ENCODE data around the gene CNST.

Gene CNST

GRCh38 chr1:246566128-246566812 is at the start of gene CNST, which contains the start of gene TFB2M:
Gene CNST, plus strand, starts transcription at chr1:246566456. Its CDS starts 25,107 bp downstream, at chr1:246591563.
Gene TFB2M, minus strand, starts transcription at chr1:246566261. Its CDS starts 123 bp downstream, at chr1:246566138.
- peak; percentile 98 for DNase-seq (ENCODE audit: low spot score)

DNA sequence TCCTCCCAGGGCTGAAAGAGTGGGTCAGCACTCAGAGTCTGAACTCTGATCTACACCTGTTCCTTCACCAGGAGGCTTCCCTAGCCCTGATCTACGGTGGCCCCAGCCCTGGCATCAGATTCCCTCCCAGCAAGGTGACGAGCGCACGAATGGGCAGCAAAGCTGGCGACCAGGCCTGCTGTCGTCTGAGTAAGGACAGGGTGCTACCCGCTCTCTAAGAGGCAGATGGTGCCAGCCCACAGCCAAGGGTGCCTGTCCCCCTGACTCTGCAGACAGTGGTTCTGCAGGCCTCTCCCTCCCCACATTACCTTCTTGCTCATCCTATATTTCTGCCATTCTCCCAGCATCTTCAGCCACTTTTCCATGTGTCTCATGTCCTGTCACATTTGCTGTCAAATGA is 48.9 kb upstream of the CNST start:
- DNase-seq (ENCODE audit: low spot score) = no peak

DNA sequence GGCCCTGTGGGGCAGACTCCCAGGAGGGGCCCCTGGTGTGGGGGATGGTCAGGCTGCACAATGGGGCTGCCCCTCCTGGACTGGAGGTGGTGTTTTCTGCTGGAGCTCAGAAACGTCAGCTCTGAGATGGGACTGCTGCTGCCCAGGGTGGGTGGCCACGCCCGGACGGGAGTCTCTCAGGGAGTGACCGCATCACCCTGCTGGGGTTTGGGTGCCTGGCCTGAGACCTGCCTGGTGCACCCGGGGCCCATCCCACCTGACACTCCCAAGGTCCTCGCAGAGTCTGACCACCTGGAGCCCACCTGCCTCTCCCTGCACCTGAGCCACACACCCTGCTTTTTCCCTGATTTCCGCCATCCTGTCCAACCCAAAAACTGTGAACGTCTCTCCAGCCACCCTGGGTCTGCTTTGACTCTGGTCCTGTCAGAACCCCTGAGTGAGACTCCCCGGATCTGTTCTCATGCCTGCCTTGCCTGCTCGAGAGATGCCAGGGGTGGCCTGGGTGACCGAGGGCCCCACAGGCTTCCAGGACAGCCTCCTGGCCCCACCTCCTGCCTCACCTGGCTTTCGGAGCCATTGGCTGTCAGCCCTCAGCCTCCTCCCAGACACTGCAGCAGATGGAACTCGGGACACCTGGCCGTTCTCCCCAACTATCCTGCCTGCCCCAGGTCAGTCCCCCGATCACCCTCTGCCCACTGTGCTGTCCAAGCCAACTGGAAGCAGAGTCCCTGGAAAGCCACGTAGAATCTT is 47.6 kb upstream of the CNST start:
- DNase-seq (ENCODE audit: low spot score) = no peak

- DNase-seq (ENCODE audit: low spot score) = no peak
Observed at GRCh38 chr1:246519514-246519913, 46.7 kb upstream of the CNST start.

- no peak for DNase-seq (ENCODE audit: low spot score)
Observed at GRCh38 chr1:246526380-246526779, 39.9 kb upstream of the CNST start.

DNA sequence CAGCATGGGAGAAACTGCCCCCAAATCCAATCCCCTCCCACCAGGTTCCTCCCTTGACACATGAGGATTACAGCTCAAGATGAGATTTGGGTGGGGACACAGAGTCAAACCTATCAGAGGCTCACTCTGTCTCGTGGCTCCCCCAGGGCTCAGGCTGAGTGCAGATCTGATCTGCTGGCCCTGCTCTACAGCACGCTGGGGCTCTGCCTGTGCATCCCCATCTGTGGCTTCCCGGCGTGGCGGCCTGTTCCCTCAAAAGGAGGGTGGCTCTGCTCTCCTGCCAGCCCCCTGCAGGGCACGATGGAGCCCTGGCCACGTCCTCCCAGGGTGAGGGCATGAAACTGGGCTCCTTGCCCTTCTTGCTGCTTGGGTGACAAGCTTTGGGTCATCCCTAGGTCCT is 39.3 kb upstream of the CNST start:
- no peak for DNase-seq (ENCODE audit: low spot score)

DNA sequence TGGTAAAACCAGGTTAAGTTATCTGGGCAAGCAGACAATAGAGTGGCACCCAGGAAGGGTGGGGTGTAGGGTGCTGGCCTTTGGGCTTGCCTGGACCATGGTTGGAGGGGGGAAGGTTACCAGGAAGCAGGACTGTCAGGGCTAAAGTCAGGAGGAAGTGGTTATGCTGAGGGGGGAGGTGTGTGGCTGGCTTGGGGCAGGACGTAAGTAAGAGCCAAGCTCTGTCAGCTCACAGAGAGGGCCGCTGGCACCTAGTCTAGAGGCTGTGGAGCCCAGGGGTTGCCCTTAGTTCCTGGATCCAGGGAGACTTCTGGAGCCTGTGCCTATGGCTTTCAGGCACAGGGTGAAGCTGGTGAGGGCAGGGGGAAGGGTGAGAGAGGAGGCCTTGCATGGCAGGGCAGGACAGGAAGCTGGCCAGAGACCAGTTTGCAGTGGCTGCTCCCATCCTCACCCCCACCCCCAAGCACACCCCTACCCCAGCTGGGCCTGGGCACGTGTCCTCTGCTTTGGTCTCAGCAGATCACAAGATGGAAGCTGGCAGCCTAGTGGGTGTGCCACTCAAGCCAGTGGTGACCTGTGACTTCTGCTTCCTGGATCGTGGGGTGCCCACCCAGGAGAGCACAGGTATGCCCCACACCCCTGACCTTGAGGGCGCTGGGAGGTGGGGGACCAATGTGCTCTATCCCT is 38.7 kb upstream of the CNST start:
- no peak for DNase-seq (ENCODE audit: low spot score)

- DNase-seq (ENCODE audit: low spot score) = no peak
Observed at GRCh38 chr1:246528933-246529731, 37.1 kb upstream of the CNST start.

DNA sequence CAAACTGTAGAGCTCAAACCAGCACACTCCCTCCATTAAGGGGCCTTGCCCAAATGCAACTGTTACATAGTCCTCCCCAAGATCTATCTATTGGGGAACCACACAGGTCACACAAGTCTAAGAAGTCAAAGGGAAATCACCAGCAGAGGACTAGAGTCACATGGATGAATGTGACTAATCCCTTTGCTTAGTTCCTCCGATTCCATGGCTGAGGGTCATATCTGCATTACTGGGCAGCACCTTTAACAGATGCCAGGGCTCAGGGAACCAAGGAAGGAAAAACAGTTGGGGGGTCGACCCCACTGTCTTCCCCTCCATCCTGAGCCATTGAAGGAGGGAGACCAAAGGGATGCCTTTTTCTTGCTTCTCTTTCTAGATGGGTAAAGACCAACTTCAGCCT is 35.8 kb upstream of the CNST start:
- DNase-seq (ENCODE audit: low spot score) = no peak

DNA sequence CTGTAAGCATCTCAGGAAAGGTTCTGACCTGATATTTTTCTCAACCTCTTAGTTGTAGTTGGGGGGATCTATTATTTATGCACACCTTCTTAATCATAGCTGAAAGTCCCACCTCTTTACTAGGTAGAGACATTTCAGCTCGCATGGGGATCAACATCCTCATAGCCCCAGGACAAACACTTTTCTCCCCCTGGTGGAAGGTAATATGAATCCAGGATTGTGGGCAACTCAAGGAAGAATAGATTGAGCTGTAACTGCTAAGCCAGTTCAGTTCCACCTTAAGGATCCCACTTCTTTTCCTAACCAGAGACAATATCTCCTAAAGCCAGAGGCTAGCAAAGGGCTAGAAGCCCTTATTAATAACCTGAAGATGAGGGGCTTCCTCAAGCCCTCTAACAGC is 33.7 kb upstream of the CNST start:
- DNase-seq (ENCODE audit: low spot score) = no peak

- DNase-seq (ENCODE audit: low spot score) = no peak
Observed at GRCh38 chr1:246533371-246533905, 32.8 kb upstream of the CNST start.

DNA sequence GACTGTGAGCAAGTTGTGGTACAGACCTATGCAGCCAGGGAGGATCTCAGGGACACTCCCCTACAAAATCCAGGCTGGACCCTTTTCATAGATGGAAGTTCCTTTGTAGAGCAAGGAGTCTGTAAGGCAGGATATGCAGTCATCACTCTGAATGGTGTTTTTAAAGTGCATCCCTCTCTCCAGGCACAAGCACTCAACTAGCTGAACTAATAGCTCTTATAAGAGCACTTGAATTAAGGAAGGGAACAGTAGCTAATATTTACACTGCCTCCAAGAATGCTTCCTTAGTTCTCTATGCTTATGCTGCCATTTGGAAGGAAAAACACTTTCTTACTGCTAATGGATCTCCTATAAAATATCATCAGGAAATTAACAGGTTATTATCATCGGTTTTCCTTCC is 32.1 kb upstream of the CNST start:
- no peak for DNase-seq (ENCODE audit: low spot score)

DNA sequence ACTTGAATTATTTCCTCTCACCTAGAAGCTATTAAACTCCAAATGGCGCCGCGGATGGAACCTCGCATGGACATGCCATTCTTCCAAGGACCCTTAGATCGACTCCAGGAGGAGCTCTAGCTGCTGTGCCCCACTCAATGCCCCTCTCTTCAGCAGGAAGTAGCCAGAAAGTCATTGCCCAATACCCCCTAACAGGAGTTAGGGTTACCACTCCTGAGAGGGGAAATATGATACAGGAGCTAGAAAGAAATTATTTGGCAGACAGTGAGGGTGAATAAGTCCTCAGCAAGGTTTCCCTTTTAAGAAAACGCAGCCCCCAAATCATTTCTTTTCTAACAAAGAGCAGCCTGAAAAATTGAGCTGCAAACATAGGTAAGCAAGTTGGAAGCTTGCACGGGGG is 28.8 kb upstream of the CNST start:
- DNase-seq (ENCODE audit: low spot score) = no peak

- DNase-seq (ENCODE audit: low spot score) = no peak
Observed at GRCh38 chr1:246537887-246538286, 28.4 kb upstream of the CNST start.

DNA sequence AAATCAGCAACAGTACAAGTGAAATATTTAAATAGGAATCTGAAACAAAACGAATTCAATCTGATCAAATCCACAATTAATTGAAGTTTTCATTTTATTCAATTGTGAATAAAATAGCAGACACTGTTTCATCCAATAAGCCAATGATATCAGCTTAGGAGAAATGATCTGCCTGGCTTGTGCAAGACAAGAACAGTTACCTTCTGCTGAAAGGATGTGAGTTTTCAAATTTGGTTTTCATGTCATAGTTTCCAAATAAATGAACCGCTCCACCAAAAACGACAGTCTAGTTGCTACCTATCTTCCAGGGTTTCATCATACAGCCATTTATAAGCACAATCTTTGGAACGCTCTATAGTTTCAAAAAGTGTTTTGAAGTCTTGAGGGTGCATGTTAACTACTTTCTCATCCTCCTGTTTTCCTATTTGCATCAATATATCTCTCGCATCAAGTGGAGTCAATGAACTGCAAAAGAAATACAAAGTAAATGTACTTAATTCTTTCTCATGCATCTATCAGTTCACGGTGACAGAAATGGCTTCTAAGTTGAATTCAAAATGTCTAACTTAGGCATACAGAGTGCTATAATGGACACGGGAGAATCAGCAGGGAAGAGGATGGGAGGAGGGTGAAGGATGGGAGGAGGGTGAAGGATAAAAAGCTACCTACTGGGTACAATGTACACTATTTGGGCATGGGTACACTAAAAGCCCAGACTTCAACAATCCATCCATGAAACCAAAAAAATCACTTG is 25.3 kb upstream of the CNST start:
- DNase-seq (ENCODE audit: low spot score) = no peak

DNA sequence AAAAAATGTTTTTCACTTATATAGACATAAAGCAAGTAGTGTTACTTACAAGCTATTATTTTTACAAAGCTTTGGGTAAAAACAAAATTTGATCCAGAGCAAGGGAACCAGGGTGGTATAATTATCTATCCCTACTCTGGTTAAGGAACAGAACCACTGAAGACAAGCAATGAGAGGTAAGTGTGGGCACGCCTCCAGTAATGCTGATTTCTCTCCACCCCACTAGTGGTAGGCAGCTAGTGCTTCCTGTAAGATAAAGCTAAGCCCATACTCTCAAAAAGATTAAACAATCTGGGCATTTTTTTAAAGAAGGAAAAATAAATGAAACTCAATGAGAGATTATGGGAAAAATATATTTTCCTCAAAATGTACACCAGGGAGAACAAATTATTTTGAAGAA is 22.3 kb upstream of the CNST start:
- no peak for DNase-seq (ENCODE audit: low spot score)

- DNase-seq (ENCODE audit: low spot score) = no peak
Observed at GRCh38 chr1:246549665-246550064, 16.6 kb upstream of the CNST start.

GRCh38 chr1:246550402-246550801 is 15.9 kb upstream of the CNST start:
- no peak for DNase-seq (ENCODE audit: low spot score)

DNA sequence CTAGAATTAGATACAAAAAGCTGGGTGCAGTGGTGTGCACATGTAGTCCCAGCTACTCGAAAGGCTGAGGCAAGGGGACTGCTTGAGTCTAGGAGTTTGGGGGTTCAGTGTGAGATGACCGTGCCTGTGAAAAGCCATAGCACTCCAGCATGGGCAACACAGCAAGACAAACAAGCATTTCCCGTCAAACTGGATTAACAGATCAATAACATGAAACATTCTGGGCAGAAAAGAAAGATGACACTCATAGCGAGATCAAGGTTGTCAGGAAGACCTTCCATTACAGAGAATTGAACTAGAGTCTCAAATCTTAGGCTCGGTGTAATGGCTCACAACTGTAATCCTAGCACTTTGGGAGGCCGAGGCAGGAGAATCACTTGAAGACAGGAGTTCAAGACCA is 14.1 kb upstream of the CNST start:
- no peak for DNase-seq (ENCODE audit: low spot score)

- DNase-seq (ENCODE audit: low spot score) = no peak
Observed at GRCh38 chr1:246554201-246554600, 12.1 kb upstream of the CNST start.

DNA sequence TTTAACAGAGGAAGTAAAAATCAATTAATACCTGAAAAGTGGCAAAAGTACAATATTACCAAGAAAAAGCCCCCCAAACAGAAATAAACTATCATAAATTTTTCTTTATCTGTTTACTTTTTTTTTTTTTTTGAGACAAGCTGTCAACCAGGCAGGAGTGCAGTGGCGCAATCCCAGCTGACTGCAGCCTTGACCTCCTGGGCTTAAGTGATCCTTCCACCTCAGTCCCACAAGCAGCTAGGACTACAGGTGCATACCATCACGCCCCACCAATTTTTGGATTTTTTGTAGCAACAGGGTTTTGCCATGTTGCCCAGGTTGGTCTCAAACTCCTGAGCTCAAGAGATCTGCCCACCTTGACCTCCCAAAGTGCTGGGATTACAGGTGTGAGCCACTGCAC is 8.2 kb upstream of the CNST start:
- DNase-seq (ENCODE audit: low spot score) = no peak

Data from D341Med (cell line).